GM21737 (cell line): ENCODE measurements around the gene NCKAP5.

ENCODE experiments used
- ATAC-seq: cut with Tn5 transposase; IDR thresholded peaks from one replicate; pipeline ENCODE4 v1.9.1; 2021; ENCODE audit warnings: mild to moderate bottlenecking, moderate library complexity; ENCODE audit not compliant: unreplicated experiment

The NCKAP5 gene

GRCh38 chr2:132929786-132930185 lies 638.5 kb downstream of the NCKAP5 start:
- ATAC-seq = no peak

GRCh38 chr2:132923787-132924186 lies 644.5 kb downstream of the NCKAP5 start:
- ATAC-seq = no peak

GRCh38 chr2:132915812-132916549 lies 652.3 kb downstream of the NCKAP5 start:
- no peak for ATAC-seq

GRCh38 chr2:132911726-132912724 lies 656.2 kb downstream of the NCKAP5 start:
- no peak for ATAC-seq

GRCh38 chr2:132910432-132910831 lies 657.8 kb downstream of the NCKAP5 start:
- no peak for ATAC-seq

GRCh38 chr2:132909427-132909826 lies 658.8 kb downstream of the NCKAP5 start:
- no peak for ATAC-seq

GRCh38 chr2:132904142-132904842 lies 664.0 kb downstream of the NCKAP5 start:
- no peak for ATAC-seq

- ATAC-seq = no peak
These were observed 665.6 kb downstream of the NCKAP5 start for GRCh38 chr2:132902626-132903025.

- ATAC-seq = no peak
These were observed 666.6 kb downstream of the NCKAP5 start for GRCh38 chr2:132901661-132902060.

GRCh38 chr2:132897111-132897510 lies 671.2 kb downstream of the NCKAP5 start:
- no peak for ATAC-seq

GRCh38 chr2:132896073-132896472 lies 672.2 kb downstream of the NCKAP5 start:
- no peak for ATAC-seq

- no peak for ATAC-seq
These were observed 676.8 kb downstream of the NCKAP5 start for GRCh38 chr2:132891498-132891897.

- ATAC-seq = no peak
These were observed 681.7 kb downstream of the NCKAP5 start for GRCh38 chr2:132886574-132886973.

- ATAC-seq = no peak
These were observed 683.6 kb downstream of the NCKAP5 start for GRCh38 chr2:132884705-132885104.

- no peak for ATAC-seq
These were observed 684.0 kb downstream of the NCKAP5 start for GRCh38 chr2:132884292-132884691.

GRCh38 chr2:132883430-132883829 lies 684.8 kb downstream of the NCKAP5 start:
- no peak for ATAC-seq

- ATAC-seq = no peak
These were observed 686.7 kb downstream of the NCKAP5 start for GRCh38 chr2:132881546-132881945.

- no peak for ATAC-seq
These were observed 690.3 kb downstream of the NCKAP5 start for GRCh38 chr2:132877923-132878322.

GRCh38 chr2:132876745-132877391 lies 691.4 kb downstream of the NCKAP5 start:
- no peak for ATAC-seq

GRCh38 chr2:132875193-132875592 lies 693.1 kb downstream of the NCKAP5 start:
- no peak for ATAC-seq

GRCh38 chr2:132873738-132874137 lies 694.5 kb downstream of the NCKAP5 start:
- ATAC-seq = no peak
